Measurements from ENCODE around the gene CCDC157.

Gene CCDC157

DNA sequence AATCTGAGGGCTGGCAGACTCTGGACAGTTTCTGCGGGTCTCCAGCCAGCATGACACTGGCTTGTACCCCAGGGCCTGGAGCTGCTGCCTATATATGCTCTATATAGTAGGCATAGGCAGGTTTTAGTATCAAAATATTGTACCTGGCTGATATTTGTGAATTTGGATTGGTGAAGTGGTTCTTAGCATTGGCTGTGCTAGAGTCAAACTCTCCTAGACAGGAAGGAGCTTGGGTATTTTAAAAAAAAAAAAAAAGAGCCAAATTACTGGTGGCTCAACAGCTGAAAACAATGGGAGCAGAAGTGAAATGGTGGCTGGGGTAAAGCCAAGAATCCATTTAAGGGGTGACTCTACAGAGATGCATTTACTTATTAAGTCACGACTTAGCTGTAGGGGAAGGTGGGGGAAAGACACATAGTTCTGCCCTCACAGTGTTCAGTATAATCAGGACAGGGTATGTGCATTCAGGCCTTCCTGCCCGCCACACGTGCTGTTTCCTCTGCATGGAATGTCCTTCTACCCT is 57.8 kb downstream of the CCDC157 start:
- no peak for DNase-seq (ENCODE audit: low read depth)

- DNase-seq (ENCODE audit: low read depth), result no peak
Observed at GRCh38 chr22:30416403-30416802, 59.6 kb downstream of the CCDC157 start.

GRCh38 chr22:30416837-30417236 is 60.0 kb downstream of the CCDC157 start:
- DNase-seq (ENCODE audit: low read depth), result no peak

- no peak for DNase-seq (ENCODE audit: low read depth)
Observed at GRCh38 chr22:30420347-30421125, 63.7 kb downstream of the CCDC157 start.

DNA sequence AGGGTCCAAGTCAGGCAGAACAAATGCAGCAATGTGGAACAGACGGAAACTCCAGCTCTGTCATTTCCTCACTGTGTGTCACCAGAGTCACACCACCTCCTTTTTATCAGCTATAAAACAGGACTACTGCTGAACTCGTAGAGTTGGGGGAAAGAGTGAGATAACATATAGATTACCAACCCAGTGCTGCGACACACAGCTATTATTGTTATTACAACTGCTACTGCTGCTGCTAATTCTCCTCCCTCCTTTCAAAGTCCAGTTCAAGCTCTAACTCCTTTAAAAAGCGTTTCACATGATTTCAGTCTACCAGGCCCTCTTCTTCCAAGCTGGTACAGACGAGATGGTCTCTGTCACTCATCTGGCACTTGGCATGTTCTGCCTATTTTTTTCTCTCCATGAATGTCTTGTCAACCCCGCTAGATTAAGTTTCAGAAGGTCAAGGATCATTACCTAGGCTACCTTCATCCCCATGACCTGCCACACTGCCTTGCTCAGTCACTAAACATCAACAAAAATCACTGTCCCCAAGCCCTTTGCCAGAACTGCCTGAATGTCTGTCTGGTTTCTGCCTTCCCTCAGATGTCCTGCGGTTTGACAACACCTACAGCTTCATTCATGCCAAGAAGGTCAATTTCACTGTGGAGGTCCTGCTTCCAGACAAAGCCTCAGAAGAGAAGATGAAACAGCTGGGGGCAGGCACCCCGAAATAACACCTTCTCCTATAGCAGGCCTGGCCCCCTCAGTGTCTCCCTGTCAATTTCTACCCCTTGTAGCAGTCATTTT is 65.1 kb downstream of the CCDC157 start:
- no peak for DNase-seq (ENCODE audit: low read depth)

- peak; percentile 19 for DNase-seq (ENCODE audit: low read depth)
Observed at GRCh38 chr22:30422481-30423300, 65.9 kb downstream of the CCDC157 start.

GRCh38 chr22:30423301-30423958 is 66.6 kb downstream of the CCDC157 start:
- peak; percentile 39 for DNase-seq (ENCODE audit: low read depth)

DNA sequence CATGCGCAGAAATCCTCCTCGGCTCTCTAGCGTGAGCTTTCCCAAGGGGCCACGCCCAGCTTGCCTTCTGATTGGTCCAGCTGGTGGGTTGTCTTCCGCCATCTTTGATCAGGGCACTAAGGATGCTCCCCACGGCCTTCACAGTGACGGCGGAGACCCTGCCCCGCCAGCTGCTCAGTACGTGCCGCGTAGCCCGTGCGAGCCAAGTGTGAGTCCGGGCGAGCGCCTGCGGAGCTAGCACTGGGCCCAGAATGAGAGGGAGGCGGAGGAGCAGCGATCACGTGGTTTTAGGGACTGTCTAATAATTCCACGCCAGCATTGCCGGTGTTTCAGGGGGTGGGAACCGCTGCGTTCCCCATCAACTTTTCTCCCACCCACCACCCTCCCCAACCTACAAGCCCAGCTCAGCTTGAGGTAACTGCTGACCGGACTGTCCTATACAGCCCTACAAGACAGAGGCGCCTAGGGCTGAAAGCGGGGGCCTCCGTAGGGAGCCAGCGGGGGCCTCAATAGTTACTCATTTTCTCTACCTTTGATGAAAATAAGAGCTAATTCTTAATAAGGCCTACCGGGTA is 67.2 kb downstream of the CCDC157 start:
- DNase-seq (ENCODE audit: low read depth), result peak; percentile 93

DNA sequence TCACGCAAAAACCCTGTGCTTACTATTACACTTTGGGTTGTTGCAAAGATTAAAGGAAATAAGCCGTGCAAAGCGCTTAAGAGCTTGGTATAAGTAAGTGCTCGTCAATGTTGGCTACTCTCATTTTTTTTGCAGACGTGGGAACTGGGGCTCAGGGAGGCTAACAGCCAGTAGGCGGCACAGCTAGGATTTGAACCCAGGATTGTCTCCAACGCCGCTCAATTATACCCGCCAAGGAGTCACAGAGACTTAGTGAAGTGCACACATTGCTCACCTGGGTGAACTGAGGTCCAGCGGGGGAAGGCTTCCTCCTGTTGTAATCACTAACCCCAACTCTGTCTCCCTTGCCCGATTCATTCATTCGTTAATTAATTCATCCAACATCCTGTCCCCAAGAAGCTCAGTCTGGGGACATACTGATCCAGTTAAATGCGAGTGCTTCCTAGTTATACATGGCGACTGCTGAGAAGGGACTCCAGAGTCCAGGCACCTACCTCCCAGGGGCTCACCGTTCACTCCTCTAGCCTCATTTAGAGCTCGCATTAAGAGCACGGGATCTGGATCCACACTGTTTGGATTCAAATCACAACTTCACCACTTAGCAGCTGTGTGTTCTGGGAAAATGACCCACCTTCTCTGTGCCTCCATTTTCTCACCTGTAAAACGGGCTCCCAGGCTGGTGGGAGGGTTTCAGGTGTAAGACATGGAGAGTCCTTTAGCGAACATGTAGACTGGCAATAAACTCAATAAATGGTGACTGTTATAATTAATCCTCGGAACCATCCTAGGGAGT is 67.9 kb downstream of the CCDC157 start:
- no peak for DNase-seq (ENCODE audit: low read depth)

- DNase-seq (ENCODE audit: low read depth), result no peak
Observed at GRCh38 chr22:30425327-30425615, 68.5 kb downstream of the CCDC157 start.

GRCh38 chr22:30425616-30426387 is 69.0 kb downstream of the CCDC157 start, which contains the start of gene MTFP1:
TSS of gene MTFP1 (plus strand) at chr22:30425768. CDS start at chr22:30425880, 112 bp downstream.
- peak; percentile 29 for DNase-seq (ENCODE audit: low read depth)
